IPS-15b (cell line): ENCODE measurements around the gene KLK1.

ENCODE experiments used
- H3K27me3 ChIP-seq: one replicate; pipeline ENCODE4 v1.6.1; 2013; ENCODE audit warnings: low read length; ENCODE audit not compliant: control insufficient read depth, insufficient read depth
- H3K36me3 ChIP-seq: one replicate; pipeline ENCODE4 v1.6.1; 2013; ENCODE audit warnings: low read length; ENCODE audit not compliant: control insufficient read depth, insufficient read depth
- H3K4me1 ChIP-seq: one replicate; pipeline ENCODE4 v1.6.1; 2013; ENCODE audit warnings: mild to moderate bottlenecking, low read length; ENCODE audit not compliant: control insufficient read depth, insufficient read depth
- H3K4me3 ChIP-seq: one replicate; pipeline ENCODE4 v1.5.1; 2013; ENCODE audit warnings: low read depth, low read length
- H3K9ac ChIP-seq: one replicate; pipeline ENCODE4 v1.6.1; 2013; ENCODE audit warnings: low read depth, mild to moderate bottlenecking, low read length
- H3K9me3 ChIP-seq: one replicate; pipeline ENCODE4 v1.6.1; 2013; ENCODE audit warnings: mild to moderate bottlenecking, low read length; ENCODE audit not compliant: control insufficient read depth, insufficient read depth

The KLK1 gene

GRCh38 chr19:50823389-50824042, at the start of gene KLK1:
TSS of gene KLK1 (minus strand) at chr19:50823787. CDS start at chr19:50823748, 39 bp downstream.
- H3K4me3 ChIP-seq, result no peak within 1 kb of the TSS
- peaks cover 46% of the 10 kb centered on the region for H3K27me3 ChIP-seq
- no peaks in the 10 kb centered on the region for H3K36me3 ChIP-seq
- H3K4me1 ChIP-seq, result peaks cover 15% of the 10 kb centered on the region
- H3K9me3 ChIP-seq, result no peaks in the 10 kb centered on the region
- no peak within 1 kb of the TSS for H3K9ac ChIP-seq

- Histone ChIP-seq H3K4me3 (no peak within 1 kb of the TSS), H3K9ac (no peak within 1 kb of the TSS), H3K27me3 (peaks cover 27% of the 10 kb centered on the region), H3K36me3 (no peaks in the 10 kb centered on the region), H3K4me1 (no peaks in the 10 kb centered on the region), H3K9me3 (no peaks in the 10 kb centered on the region)
These were observed 49.5 kb upstream of the KLK1 start, which contains the start of gene KLK2 for GRCh38 chr19:50873056-50873455. TSS of gene KLK2 (plus strand) at chr19:50873439. CDS start at chr19:50873474, 35 bp downstream.

- peaks cover 25% of the 10 kb centered on the region for H3K27me3 ChIP-seq
- no peak overlapping the region for H3K4me3 ChIP-seq
- H3K9ac ChIP-seq, result no peak overlapping the region
- no peaks in the 10 kb centered on the region for H3K4me1 ChIP-seq
- no peaks in the 10 kb centered on the region for H3K36me3 ChIP-seq
- no peaks in the 10 kb centered on the region for H3K9me3 ChIP-seq
These were observed 47.0 kb upstream of the KLK1 start for GRCh38 chr19:50870417-50871089.

GRCh38 chr19:50869479-50869878, 45.9 kb upstream of the KLK1 start:
- Histone ChIP-seq H3K9ac (no peak overlapping the region), H3K36me3 (no peaks in the 10 kb centered on the region), H3K4me3 (no peak overlapping the region), H3K9me3 (no peaks in the 10 kb centered on the region), H3K27me3 (peaks cover 27% of the 10 kb centered on the region), H3K4me1 (no peaks in the 10 kb centered on the region)

- H3K4me1 ChIP-seq, result peaks cover 6% of the 10 kb centered on the region
- no peak overlapping the region for H3K4me3 ChIP-seq
- no peaks in the 10 kb centered on the region for H3K36me3 ChIP-seq
- H3K9ac ChIP-seq, result no peak overlapping the region
- H3K27me3 ChIP-seq, result peaks cover 20% of the 10 kb centered on the region
- no peaks in the 10 kb centered on the region for H3K9me3 ChIP-seq
These were observed 38.1 kb upstream of the KLK1 start for GRCh38 chr19:50861496-50862286.

GRCh38 chr19:50861010-50861409, 37.4 kb upstream of the KLK1 start:
- Histone ChIP-seq H3K4me3 (no peak overlapping the region), H3K4me1 (peaks cover 6% of the 10 kb centered on the region), H3K9ac (no peak overlapping the region), H3K36me3 (no peaks in the 10 kb centered on the region), H3K27me3 (peaks cover 23% of the 10 kb centered on the region), H3K9me3 (no peaks in the 10 kb centered on the region)

- Histone ChIP-seq H3K9me3 (no peaks in the 10 kb centered on the region), H3K4me1 (peaks cover 6% of the 10 kb centered on the region), H3K36me3 (no peaks in the 10 kb centered on the region), H3K27me3 (peaks cover 31% of the 10 kb centered on the region), H3K4me3 (no peak overlapping the region), H3K9ac (no peak overlapping the region)
These were observed 36.3 kb upstream of the KLK1 start for GRCh38 chr19:50859849-50860248.

GRCh38 chr19:50858886-50859285, 35.3 kb upstream of the KLK1 start:
- no peak overlapping the region for H3K9ac ChIP-seq

GRCh38 chr19:50857366-50857765, 33.8 kb upstream of the KLK1 start:
- H3K9me3 ChIP-seq, result no peaks in the 10 kb centered on the region
- H3K36me3 ChIP-seq, result no peaks in the 10 kb centered on the region
- no peak overlapping the region for H3K9ac ChIP-seq
- H3K4me3 ChIP-seq, result no peak overlapping the region
- H3K4me1 ChIP-seq, result peaks cover 6% of the 10 kb centered on the region
- H3K27me3 ChIP-seq, result peaks cover 35% of the 10 kb centered on the region

More at GRCh38 chr19:50858886-50859285, 35.3 kb upstream of the KLK1 start:
- Histone ChIP-seq H3K36me3 (no peaks in the 10 kb centered on the region), H3K4me3 (peak overlapping the region; percentile 18), H3K4me1 (peaks cover 6% of the 10 kb centered on the region), H3K9me3 (no peaks in the 10 kb centered on the region), H3K27me3 (peaks cover 32% of the 10 kb centered on the region)

- no peak within 1 kb of the TSS for H3K9ac ChIP-seq
- H3K4me1 ChIP-seq, result peaks cover 6% of the 10 kb centered on the region
- H3K4me3 ChIP-seq, result no peak within 1 kb of the TSS
- H3K36me3 ChIP-seq, result no peaks in the 10 kb centered on the region
- peaks cover 57% of the 10 kb centered on the region for H3K27me3 ChIP-seq
- no peaks in the 10 kb centered on the region for H3K9me3 ChIP-seq
These were observed 31.2 kb upstream of the KLK1 start, which contains the start of gene KLK3 for GRCh38 chr19:50854636-50855410. TSS of gene KLK3 (plus strand) at chr19:50854915. CDS start at chr19:50854956, 41 bp downstream.

GRCh38 chr19:50851620-50852019, 28.0 kb upstream of the KLK1 start:
- no peaks in the 10 kb centered on the region for H3K9me3 ChIP-seq
- H3K27me3 ChIP-seq, result peaks cover 52% of the 10 kb centered on the region
- H3K4me3 ChIP-seq, result no peak overlapping the region
- H3K36me3 ChIP-seq, result no peaks in the 10 kb centered on the region
- H3K4me1 ChIP-seq, result no peaks in the 10 kb centered on the region
- H3K9ac ChIP-seq, result no peak overlapping the region
